ENCODE data around the gene GYG2. TPM values are rescaled to one million over a fixed set of nuclear protein-coding genes. Genes with fewer than 3 reads are reported as not detected.

The GYG2 gene
- total and polyA plus RNA-seq, 2 donors: 0.23 to 0.38 TPM

DNA sequence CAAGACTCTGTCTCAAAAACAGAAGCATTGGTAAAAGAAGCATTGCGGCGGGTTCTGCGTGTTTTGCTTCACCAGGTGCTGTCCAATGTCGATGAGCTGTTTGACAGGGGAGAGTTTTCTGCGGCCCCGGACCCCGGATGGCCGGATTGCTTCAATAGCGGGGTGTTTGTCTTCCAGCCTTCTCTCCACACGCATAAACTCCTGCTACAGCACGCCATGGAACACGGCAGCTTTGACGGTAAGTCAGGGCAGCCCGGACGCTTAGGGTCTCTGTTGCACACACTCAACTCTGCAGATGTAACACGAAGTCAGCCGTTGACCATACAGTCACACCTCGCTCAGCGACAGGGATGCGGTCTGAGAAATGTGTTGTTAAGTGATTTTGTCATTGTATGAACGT lies 26.2 kb downstream of the GYG2 start:
- no peak overlapping the region for H3K4me3 ChIP-seq (ENCODE audit: low read length in 2 of 2)
- no peaks in the 10 kb centered on the region for H3K4me1 ChIP-seq (ENCODE audit: control insufficient read depth in 2 of 2, insufficient read depth in 2 of 2, low read length in 2 of 2)
- H3K27ac ChIP-seq (ENCODE audit: low read depth in 1 of 2, low read length in 1 of 2): no peak overlapping the region
- H3K27me3 ChIP-seq (ENCODE audit: control insufficient read depth in 2 of 2, insufficient read depth in 1 of 2, low read length in 1 of 2): no peaks in the 10 kb centered on the region
- no peaks in the 10 kb centered on the region for H3K36me3 ChIP-seq (ENCODE audit: control insufficient read depth in 2 of 2, insufficient read depth in 2 of 2, low read length in 1 of 2)
- H3K9me3 ChIP-seq (ENCODE audit: control insufficient read depth in 2 of 2, insufficient read depth in 1 of 2, low read length in 1 of 2): no peaks in the 10 kb centered on the region
- 98% methylated on average over 21 of the region's 21 CpGs for WGBS
- DNase-seq (ENCODE audit: low read depth in 6 of 9, low spot score in 9 of 9): no peak

DNA sequence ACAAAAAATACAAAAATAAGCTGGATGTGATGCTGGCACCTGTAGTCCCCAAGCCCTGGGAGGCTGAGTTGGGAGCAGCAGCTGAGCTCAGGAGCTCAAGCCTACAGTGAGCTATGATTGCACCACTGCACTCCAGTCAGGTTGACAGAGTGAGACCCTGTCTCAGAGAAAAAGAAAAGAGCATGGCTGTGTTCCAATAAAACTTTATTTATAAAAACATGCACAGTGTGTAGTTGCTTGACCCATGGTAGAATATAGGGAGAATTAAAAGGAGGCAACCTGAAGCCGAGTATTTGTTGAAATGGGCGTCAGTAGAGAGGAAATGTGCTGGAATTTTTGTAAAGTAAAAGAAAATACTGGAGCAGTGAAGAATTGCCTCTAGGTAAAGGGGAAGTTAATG lies 27.0 kb downstream of the GYG2 start:
- no peak for DNase-seq (ENCODE audit: low read depth in 6 of 9, low spot score in 9 of 9)
- Histone ChIP-seq H3K36me3 (ENCODE audit: control insufficient read depth in 2 of 2, insufficient read depth in 2 of 2, low read length in 1 of 2) (no peaks in the 10 kb centered on the region), H3K9me3 (ENCODE audit: control insufficient read depth in 2 of 2, insufficient read depth in 1 of 2, low read length in 1 of 2) (no peaks in the 10 kb centered on the region), H3K4me1 (ENCODE audit: control insufficient read depth in 2 of 2, insufficient read depth in 2 of 2, low read length in 2 of 2) (no peaks in the 10 kb centered on the region), H3K4me3 (ENCODE audit: low read length in 2 of 2) (no peak overlapping the region), H3K27me3 (ENCODE audit: control insufficient read depth in 2 of 2, insufficient read depth in 1 of 2, low read length in 1 of 2) (no peaks in the 10 kb centered on the region), H3K27ac (ENCODE audit: low read depth in 1 of 2, low read length in 1 of 2) (no peak overlapping the region)
- WGBS: 99% methylated on average over 2 of the region's 2 CpGs

DNA sequence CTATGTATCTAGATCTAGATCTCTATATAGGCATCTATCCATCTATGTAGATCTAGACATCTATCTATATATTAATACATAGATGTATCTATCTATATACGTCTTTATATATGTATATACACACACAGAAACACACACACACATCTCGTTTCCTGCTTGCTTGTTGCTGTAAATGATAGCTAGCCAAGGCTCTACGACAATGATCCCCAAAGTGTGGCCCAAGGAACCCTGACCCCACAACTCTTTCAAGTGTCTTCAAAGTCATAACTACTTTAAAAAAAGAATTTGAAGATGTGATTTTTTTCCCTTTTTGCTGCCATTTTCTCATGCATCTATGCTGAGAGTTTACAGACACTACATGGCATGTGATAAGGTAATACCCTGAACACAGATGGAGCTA lies 28.8 kb downstream of the GYG2 start:
- Histone ChIP-seq H3K9me3 (ENCODE audit: control insufficient read depth in 2 of 2, insufficient read depth in 1 of 2, low read length in 1 of 2) (no peaks in the 10 kb centered on the region), H3K4me1 (ENCODE audit: control insufficient read depth in 2 of 2, insufficient read depth in 2 of 2, low read length in 2 of 2) (no peaks in the 10 kb centered on the region), H3K4me3 (ENCODE audit: low read length in 2 of 2) (no peak overlapping the region), H3K27me3 (ENCODE audit: control insufficient read depth in 2 of 2, insufficient read depth in 1 of 2, low read length in 1 of 2) (no peaks in the 10 kb centered on the region), H3K36me3 (ENCODE audit: control insufficient read depth in 2 of 2, insufficient read depth in 2 of 2, low read length in 1 of 2) (no peaks in the 10 kb centered on the region), H3K27ac (ENCODE audit: low read depth in 1 of 2, low read length in 1 of 2) (no peak overlapping the region)
- 97% methylated on average over 3 of the region's 3 CpGs for WGBS
- no peak for DNase-seq (ENCODE audit: low read depth in 6 of 9, low spot score in 9 of 9)

DNA sequence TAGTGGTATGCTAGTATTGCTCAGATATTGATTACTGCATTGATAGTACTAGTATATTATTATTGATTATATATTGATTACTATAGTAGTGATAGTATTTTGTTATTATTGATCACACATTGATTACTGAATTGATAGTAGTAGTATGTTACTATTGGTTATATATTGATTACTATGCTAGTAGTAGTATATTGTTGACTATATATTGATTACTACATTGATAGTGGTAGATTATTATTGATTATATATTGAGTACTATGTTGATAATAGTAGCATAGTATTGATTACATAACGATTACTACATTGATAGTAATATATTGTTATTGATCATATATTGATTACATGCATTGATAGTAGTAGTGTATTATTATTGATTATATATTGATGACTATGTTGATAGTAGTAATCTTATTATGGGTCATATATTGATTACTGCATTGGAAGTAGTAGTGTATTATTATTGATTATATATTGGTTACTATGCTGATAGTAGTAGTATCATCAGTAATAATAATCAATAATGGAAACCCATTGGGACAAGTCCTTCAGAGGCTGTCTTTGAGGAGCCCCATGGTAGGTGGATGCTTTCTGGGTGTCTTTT lies 30.6 kb downstream of the GYG2 start:
- H3K27ac ChIP-seq (ENCODE audit: low read depth in 1 of 2, low read length in 1 of 2): no peak overlapping the region
- DNase-seq (ENCODE audit: low read depth in 6 of 9, low spot score in 9 of 9): no peak
- no peaks in the 10 kb centered on the region for H3K9me3 ChIP-seq (ENCODE audit: control insufficient read depth in 2 of 2, insufficient read depth in 1 of 2, low read length in 1 of 2)
- WGBS: 100% methylated on average over 1 of the region's 1 CpG
- H3K4me3 ChIP-seq (ENCODE audit: low read length in 2 of 2): no peak overlapping the region
- no peaks in the 10 kb centered on the region for H3K27me3 ChIP-seq (ENCODE audit: control insufficient read depth in 2 of 2, insufficient read depth in 1 of 2, low read length in 1 of 2)
- no peaks in the 10 kb centered on the region for H3K36me3 ChIP-seq (ENCODE audit: control insufficient read depth in 2 of 2, insufficient read depth in 2 of 2, low read length in 1 of 2)
- H3K4me1 ChIP-seq (ENCODE audit: control insufficient read depth in 2 of 2, insufficient read depth in 2 of 2, low read length in 2 of 2): no peaks in the 10 kb centered on the region

DNA sequence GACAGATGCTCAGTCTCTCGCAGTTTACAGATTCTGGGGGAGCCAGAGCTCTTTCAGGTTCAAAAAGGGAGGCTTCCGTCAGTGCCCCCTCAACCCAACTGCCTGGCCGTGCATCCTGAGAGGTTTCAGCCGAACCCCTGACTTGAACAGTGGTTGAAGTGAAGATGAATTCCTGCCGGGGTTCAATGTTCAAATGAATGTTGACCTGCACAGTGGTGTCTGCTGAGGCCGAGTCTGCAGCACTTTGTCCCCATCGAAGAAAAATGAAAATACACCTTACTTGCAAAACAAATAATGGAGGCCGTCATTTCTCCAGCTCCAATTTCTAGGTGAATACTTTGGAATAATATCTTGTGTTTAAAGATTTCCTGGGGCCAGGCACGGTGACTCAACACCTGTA lies 33.7 kb downstream of the GYG2 start:
- no peak for DNase-seq (ENCODE audit: low read depth in 6 of 9, low spot score in 9 of 9)
- no peak overlapping the region for H3K4me3 ChIP-seq (ENCODE audit: low read length in 2 of 2)
- H3K9me3 ChIP-seq (ENCODE audit: control insufficient read depth in 2 of 2, insufficient read depth in 1 of 2, low read length in 1 of 2): no peaks in the 10 kb centered on the region
- no peaks in the 10 kb centered on the region for H3K4me1 ChIP-seq (ENCODE audit: control insufficient read depth in 2 of 2, insufficient read depth in 2 of 2, low read length in 2 of 2)
- H3K27me3 ChIP-seq (ENCODE audit: control insufficient read depth in 2 of 2, insufficient read depth in 1 of 2, low read length in 1 of 2): no peaks in the 10 kb centered on the region
- 76% methylated on average over 9 of the region's 9 CpGs for WGBS
- no peaks in the 10 kb centered on the region for H3K36me3 ChIP-seq (ENCODE audit: control insufficient read depth in 2 of 2, insufficient read depth in 2 of 2, low read length in 1 of 2)
- no peak overlapping the region for H3K27ac ChIP-seq (ENCODE audit: low read depth in 1 of 2, low read length in 1 of 2)

DNA sequence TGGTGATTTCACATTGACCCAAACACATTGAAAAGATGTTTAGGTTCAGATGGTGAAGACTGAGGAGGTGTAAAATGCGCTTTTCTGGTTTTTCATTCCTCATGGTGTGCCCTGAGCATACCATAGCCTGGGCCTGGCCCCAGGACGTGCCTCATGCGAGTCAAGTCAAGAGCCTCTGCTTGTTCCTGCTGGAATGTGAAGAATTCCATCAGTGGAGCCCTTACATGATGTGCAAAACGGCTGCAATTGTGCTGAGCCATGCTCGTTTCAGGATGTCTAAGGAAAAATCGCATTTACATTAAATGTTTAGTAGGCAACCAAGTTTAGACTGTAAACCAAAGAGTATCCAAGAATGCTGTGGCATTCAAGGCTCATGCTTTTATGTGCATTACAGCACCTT lies 34.9 kb downstream of the GYG2 start:
- WGBS: 96% methylated on average over 6 of the region's 6 CpGs

DNA sequence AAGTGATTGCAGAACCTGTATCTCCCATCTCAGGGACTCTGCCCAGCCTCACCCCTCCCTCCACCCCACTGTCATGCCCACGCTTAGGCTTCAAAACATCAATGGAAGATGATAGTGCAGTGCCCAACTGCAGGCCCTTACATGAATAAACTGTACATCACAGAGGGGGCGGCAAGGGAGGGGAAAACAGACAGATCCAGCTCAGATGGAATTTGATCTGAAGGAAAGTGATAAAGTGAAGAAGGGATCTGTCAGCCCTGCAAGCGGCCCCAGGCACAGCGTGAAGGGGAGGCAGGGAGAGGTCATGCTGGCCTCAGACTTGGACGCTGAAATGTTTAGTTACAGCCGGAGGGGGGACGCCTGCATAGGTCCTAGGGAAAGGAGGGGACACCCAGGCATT lies 38.5 kb downstream of the GYG2 start:
- no peaks in the 10 kb centered on the region for H3K9me3 ChIP-seq (ENCODE audit: control insufficient read depth in 2 of 2, insufficient read depth in 1 of 2, low read length in 1 of 2)
- DNase-seq (ENCODE audit: low read depth in 6 of 9, low spot score in 9 of 9): no peak

More for the DNA sequence above, 34.9 kb downstream of the GYG2 start:
- Histone ChIP-seq H3K9me3 (ENCODE audit: control insufficient read depth in 2 of 2, insufficient read depth in 1 of 2, low read length in 1 of 2) (no peaks in the 10 kb centered on the region), H3K27ac (ENCODE audit: low read depth in 1 of 2, low read length in 1 of 2) (no peak overlapping the region), H3K27me3 (ENCODE audit: control insufficient read depth in 2 of 2, insufficient read depth in 1 of 2, low read length in 1 of 2) (no peaks in the 10 kb centered on the region), H3K4me3 (ENCODE audit: low read length in 2 of 2) (no peak overlapping the region), H3K36me3 (ENCODE audit: control insufficient read depth in 2 of 2, insufficient read depth in 2 of 2, low read length in 1 of 2) (no peaks in the 10 kb centered on the region), H3K4me1 (ENCODE audit: control insufficient read depth in 2 of 2, insufficient read depth in 2 of 2, low read length in 2 of 2) (no peaks in the 10 kb centered on the region)
- DNase-seq (ENCODE audit: low read depth in 6 of 9, low spot score in 9 of 9): no peak

DNA sequence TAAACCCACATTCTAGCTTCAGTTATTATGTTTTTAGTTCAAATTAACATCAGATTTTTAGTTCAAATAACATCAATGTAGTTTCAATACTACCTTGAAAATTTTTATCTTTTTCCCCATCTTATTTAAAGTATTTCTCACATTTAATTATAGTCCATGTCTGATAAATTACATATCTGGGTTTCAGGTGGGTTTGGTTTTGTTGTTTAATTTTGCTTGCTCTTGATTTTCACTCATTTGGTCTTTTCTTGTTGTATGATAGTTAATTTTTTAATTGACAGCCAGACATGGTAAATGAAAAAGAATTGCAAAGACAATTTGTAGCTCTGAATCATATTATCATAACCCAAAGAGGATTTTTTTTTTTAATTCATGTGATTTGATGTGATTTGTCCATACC lies 41.9 kb downstream of the GYG2 start:
- no peak for DNase-seq (ENCODE audit: low read depth in 6 of 9, low spot score in 9 of 9)
- H3K36me3 ChIP-seq (ENCODE audit: control insufficient read depth in 2 of 2, insufficient read depth in 2 of 2, low read length in 1 of 2): no peaks in the 10 kb centered on the region
- H3K27ac ChIP-seq (ENCODE audit: low read depth in 1 of 2, low read length in 1 of 2): no peak overlapping the region
- H3K4me1 ChIP-seq (ENCODE audit: control insufficient read depth in 2 of 2, insufficient read depth in 2 of 2, low read length in 2 of 2): no peaks in the 10 kb centered on the region
- no peaks in the 10 kb centered on the region for H3K9me3 ChIP-seq (ENCODE audit: control insufficient read depth in 2 of 2, insufficient read depth in 1 of 2, low read length in 1 of 2)
- H3K27me3 ChIP-seq (ENCODE audit: control insufficient read depth in 2 of 2, insufficient read depth in 1 of 2, low read length in 1 of 2): no peaks in the 10 kb centered on the region
- no peak overlapping the region for H3K4me3 ChIP-seq (ENCODE audit: low read length in 2 of 2)

More for the DNA sequence above, 38.5 kb downstream of the GYG2 start:
- WGBS: 95% methylated on average over 7 of the region's 7 CpGs
- H3K36me3 ChIP-seq (ENCODE audit: control insufficient read depth in 2 of 2, insufficient read depth in 2 of 2, low read length in 1 of 2): no peaks in the 10 kb centered on the region
- no peak overlapping the region for H3K27ac ChIP-seq (ENCODE audit: low read depth in 1 of 2, low read length in 1 of 2)
- no peak overlapping the region for H3K4me3 ChIP-seq (ENCODE audit: low read length in 2 of 2)
- H3K4me1 ChIP-seq (ENCODE audit: control insufficient read depth in 2 of 2, insufficient read depth in 2 of 2, low read length in 2 of 2): no peaks in the 10 kb centered on the region
- no peaks in the 10 kb centered on the region for H3K27me3 ChIP-seq (ENCODE audit: control insufficient read depth in 2 of 2, insufficient read depth in 1 of 2, low read length in 1 of 2)

DNA sequence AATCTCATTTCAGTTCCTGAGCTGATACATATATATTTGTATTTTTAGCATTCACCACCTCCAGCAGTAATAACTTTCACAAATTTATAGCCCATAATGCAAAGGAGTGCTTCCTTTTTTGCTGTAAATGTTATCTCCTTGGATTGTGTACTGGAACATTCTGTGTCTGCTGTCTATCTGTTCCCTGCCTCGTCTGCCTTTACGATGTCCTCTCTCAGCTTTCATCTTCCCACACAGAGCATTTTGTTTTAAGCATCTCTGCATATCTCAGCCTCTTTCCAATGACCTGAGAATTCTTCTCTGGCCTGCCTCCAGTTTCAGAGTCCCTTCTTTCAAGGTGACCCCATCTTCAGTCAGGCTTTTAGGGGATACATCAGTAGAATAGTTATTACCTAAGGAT lies 43.1 kb downstream of the GYG2 start:
- H3K36me3 ChIP-seq (ENCODE audit: control insufficient read depth in 2 of 2, insufficient read depth in 2 of 2, low read length in 1 of 2): no peaks in the 10 kb centered on the region
- H3K27me3 ChIP-seq (ENCODE audit: control insufficient read depth in 2 of 2, insufficient read depth in 1 of 2, low read length in 1 of 2): no peaks in the 10 kb centered on the region
- no peak for DNase-seq (ENCODE audit: low read depth in 6 of 9, low spot score in 9 of 9)
- WGBS: 91% methylated on average over 2 of the region's 2 CpGs
- no peak overlapping the region for H3K27ac ChIP-seq (ENCODE audit: low read depth in 1 of 2, low read length in 1 of 2)
- no peaks in the 10 kb centered on the region for H3K9me3 ChIP-seq (ENCODE audit: control insufficient read depth in 2 of 2, insufficient read depth in 1 of 2, low read length in 1 of 2)
- H3K4me3 ChIP-seq (ENCODE audit: low read length in 2 of 2): no peak overlapping the region
- H3K4me1 ChIP-seq (ENCODE audit: control insufficient read depth in 2 of 2, insufficient read depth in 2 of 2, low read length in 2 of 2): no peaks in the 10 kb centered on the region
